Ascending aorta (tissue), 2 donors: Measurements from ENCODE around the gene ASAP2. TPM values are rescaled to one million over a fixed set of nuclear protein-coding genes. Genes with fewer than 3 reads are reported as not detected.

Source experiments
- DNase-seq, 2 donors: peaks; one replicate each; pipeline ENCODE4 v3.0.0-alpha.2; 2019; ENCODE audit warnings: low spot score in 2 of 2
- H3K27ac ChIP-seq, 2 donors: fragments of 200-600 bp; sonication (generic); one replicate each; pipeline ENCODE4 v1.5.1; 2016 to 2017; ENCODE audit warnings: mild to moderate bottlenecking in 1 of 2
- H3K27me3 ChIP-seq: fragments of 200-600 bp; sonication (generic); one replicate; pipeline ENCODE4 v1.5.1; 2017
- H3K36me3 ChIP-seq, 2 donors: fragments of 200-600 bp; sonication (generic); one replicate each; pipeline ENCODE4 v1.5.1; 2016
- H3K4me1 ChIP-seq, 2 donors: fragments of 200-600 bp; sonication (generic); one replicate each; pipeline ENCODE4 v1.5.1; 2016 to 2017; ENCODE audit warnings: mild to moderate bottlenecking in 1 of 2
- H3K4me3 ChIP-seq, 2 donors: fragments of 200-600 bp; sonication (generic); one replicate each; pipeline ENCODE4 v1.5.1; 2016 to 2017; ENCODE audit warnings: mild to moderate bottlenecking in 1 of 2
- H3K9me3 ChIP-seq, 2 donors: fragments of 200-600 bp; sonication (generic); one replicate each; pipeline ENCODE4 v1.5.1; 2016
- intact Hi-C: fragments of 100-400 bp; cut with DNase I; formaldehyde crosslinking; loops from one replicate; pipeline ENCODE4 v1.15.1; 2023
- total RNA-seq: library from RNA; depleted of rRNA; stranded (reverse); fragments of >200 nt; gene quantifications from one replicate; pipeline ENCODE4 v1.1.0, GENCODE V29; 2016
- TF ChIP-seq, protein P1 (sequence below), 3 experiments: fragments of 200-600 bp in 2 of 3; fragments of 450-650 bp in 1 of 3; sonication (generic) in 2 of 3; IDR thresholded peaks; one replicate each; pipeline ENCODE4 v1.5.1; 2016 to 2019; ENCODE audit warnings: antibody characterized with exemption in 3 of 3, mild to moderate bottlenecking in 1 of 3, moderate library complexity in 1 of 3

ASAP2 gene
- total RNA-seq, 1 donor from 2014 or later: 56.9 TPM

DNA sequence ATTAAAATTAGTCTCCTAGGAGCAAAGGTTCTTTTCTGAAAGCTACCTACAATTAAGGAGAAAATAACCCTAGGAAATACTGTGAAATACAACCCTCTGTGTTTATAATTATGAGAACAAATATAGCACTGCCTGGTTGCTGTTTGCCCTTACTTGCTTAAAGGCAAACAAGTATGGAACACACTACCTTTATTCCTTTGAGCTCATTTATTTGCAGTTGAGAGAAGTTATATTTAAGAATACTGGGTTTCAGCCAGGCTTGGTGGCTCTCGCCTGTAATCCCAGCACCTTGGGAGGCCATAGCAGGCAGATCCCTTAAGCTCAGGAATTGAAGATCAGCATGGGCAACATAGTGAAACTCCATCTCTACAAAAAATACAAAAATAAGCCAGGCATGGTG lies 244.6 kb downstream of the ASAP2 start:
- TF ChIP-seq, protein P1, sequence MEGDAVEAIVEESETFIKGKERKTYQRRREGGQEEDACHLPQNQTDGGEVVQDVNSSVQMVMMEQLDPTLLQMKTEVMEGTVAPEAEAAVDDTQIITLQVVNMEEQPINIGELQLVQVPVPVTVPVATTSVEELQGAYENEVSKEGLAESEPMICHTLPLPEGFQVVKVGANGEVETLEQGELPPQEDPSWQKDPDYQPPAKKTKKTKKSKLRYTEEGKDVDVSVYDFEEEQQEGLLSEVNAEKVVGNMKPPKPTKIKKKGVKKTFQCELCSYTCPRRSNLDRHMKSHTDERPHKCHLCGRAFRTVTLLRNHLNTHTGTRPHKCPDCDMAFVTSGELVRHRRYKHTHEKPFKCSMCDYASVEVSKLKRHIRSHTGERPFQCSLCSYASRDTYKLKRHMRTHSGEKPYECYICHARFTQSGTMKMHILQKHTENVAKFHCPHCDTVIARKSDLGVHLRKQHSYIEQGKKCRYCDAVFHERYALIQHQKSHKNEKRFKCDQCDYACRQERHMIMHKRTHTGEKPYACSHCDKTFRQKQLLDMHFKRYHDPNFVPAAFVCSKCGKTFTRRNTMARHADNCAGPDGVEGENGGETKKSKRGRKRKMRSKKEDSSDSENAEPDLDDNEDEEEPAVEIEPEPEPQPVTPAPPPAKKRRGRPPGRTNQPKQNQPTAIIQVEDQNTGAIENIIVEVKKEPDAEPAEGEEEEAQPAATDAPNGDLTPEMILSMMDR (IDR thresholded peaks at IDR 0.05): no peak
- H3K4me1 ChIP-seq: no peaks in the 10 kb centered on the region
- intact Hi-C loops: no loop called here
- H3K27ac ChIP-seq: no peak overlapping the region
- no peak for DNase-seq
- no peaks in the 10 kb centered on the region for H3K9me3 ChIP-seq
- H3K4me3 ChIP-seq: no peak overlapping the region
- H3K27me3 ChIP-seq: no peaks in the 10 kb centered on the region
- peaks cover 40 to 47% of the 10 kb centered on the region in 2 donors for H3K36me3 ChIP-seq

Other genes starting within 250 kb of the ASAP2 start
- 8.0 TPM for gene MBOAT2, start 203.1 kb upstream of the ASAP2 start, total RNA-seq
- gene ITGB1BP1, start 216.7 kb downstream of the ASAP2 start, total RNA-seq: 25.4 TPM
- gene CPSF3, start 216.8 kb downstream of the ASAP2 start, total RNA-seq: 5.3 TPM